HCT116 (cell line): Measurements from ENCODE around the gene STXBP5L. TPM values are rescaled to one million over a fixed set of nuclear protein-coding genes. Genes with fewer than 3 reads are reported as not detected.
"Not testable (repeated sequence)": the region's sequence is repeated elsewhere in the genome, so short reads cannot be mapped to it uniquely, and the experiment has no call there.

ENCODE experiments used
- ATAC-seq: fragments of 200-7000 bp; cut with Tn5 transposase; 2 replicates; pipeline ENCODE4 v1.9.1; 2020; ENCODE audit warnings: mild to moderate bottlenecking, moderate library complexity
- BruUV-seq: library from RNA; stranded (reverse); fragments of 400-500 nt; replicated peaks from 2 replicates; lab custom pipeline; 2021; lab: Mats Ljungman, UMichigan
- CTCF ChIA-PET: fragments of 300-600 bp; sonication (Branson Sonifier 250); formaldehyde crosslinking; loops from one replicate; lab custom pipeline; 2021; ENCODE audit warnings: antibody characterized with exemption; lab: Charles Lee
- POLR2A ChIA-PET: fragments of 300-600, 350-600 bp; sonication (Branson Sonifier 250); formaldehyde crosslinking; loops from one replicate; lab custom pipeline; 2021; ENCODE audit warnings: antibody characterized with exemption; lab: Charles Lee
- RAD21 ChIA-PET, 2 experiments: fragments of 300-600 bp; sonication (Branson Sonifier 250); formaldehyde crosslinking; loops; one replicate each; lab custom pipeline; 2023; ENCODE audit warnings: low total read pairs in 2 of 2; ENCODE audit not compliant: uncharacterized antibody in 2 of 2, unreplicated experiment in 2 of 2, low non-redundant PET in 1 of 2; lab: Charles Lee
- DNase-seq: peaks from one replicate; pipeline ENCODE4 v3.0.0-alpha.2; 2010; ENCODE audit warnings: low read depth, low spot score
- H2AFZ ChIP-seq: fragments of 200-600 bp; shearing (Covaris generic), sonication (generic); 2 replicates; pipeline ENCODE4 v1.6.1; 2017; ENCODE audit warnings: low read depth, mixed run types, mixed read lengths, antibody characterized with exemption, low read length; ENCODE audit not compliant: poor library complexity, severe bottlenecking
- H3K27ac ChIP-seq: 2 replicates; pipeline ENCODE4 v1.5.1; 2012; ENCODE audit warnings: low read depth, low read length
- H3K27me3 ChIP-seq: fragments of 200-600 bp; sonication (generic); 2 replicates; pipeline ENCODE4 v1.6.1; 2016; ENCODE audit warnings: mixed run types, low read length, mixed read lengths; ENCODE audit not compliant: insufficient read depth
- H3K36me3 ChIP-seq, 2 experiments: fragments of 200-500 bp in 1 of 2; fragments of 200-600 bp in 1 of 2; sonication (Bioruptor generic) in 1 of 2; sonication (generic) in 1 of 2; 2 replicates each; pipeline versions ENCODE4 v1.5.1 to v1.6.1; 2014 to 2016; ENCODE audit warnings: low read length in 2 of 2, inconsistent platforms in 1 of 2, mixed read lengths in 1 of 2, mixed run types in 1 of 2; ENCODE audit not compliant: insufficient read depth in 2 of 2, control insufficient read depth in 1 of 2
- H3K4me1 ChIP-seq, 2 experiments: fragments of 200-600 bp in 1 of 2; sonication (generic) in 1 of 2; 2 replicates each; pipeline versions ENCODE4 v1.5.1 to v1.6.1; 2012 to 2017; ENCODE audit warnings: low read length in 2 of 2, inconsistent platforms in 1 of 2, mild to moderate bottlenecking in 1 of 2, mixed read lengths in 1 of 2, mixed run types in 1 of 2, moderate library complexity in 1 of 2; ENCODE audit not compliant: insufficient read depth in 2 of 2, control insufficient read depth in 1 of 2
- H3K4me2 ChIP-seq: fragments of 200-600 bp; sonication (generic); 2 replicates; pipeline ENCODE4 v1.6.1; 2017; ENCODE audit warnings: mixed run types, low read length, mixed read lengths
- H3K4me3 ChIP-seq, 2 experiments: fragments of 200-600 bp in 1 of 2; sonication (generic) in 1 of 2; replicated peaks in 1 of 2; 2 replicates each; pipeline ENCODE4 v1.5.1; 2011 to 2016; ENCODE audit warnings: low read length in 2 of 2, control low read depth in 1 of 2, low read depth in 1 of 2, mild to moderate bottlenecking in 1 of 2, mixed read lengths in 1 of 2, mixed run types in 1 of 2
- H3K79me2 ChIP-seq: fragments of 200-600 bp; sonication (generic); 2 replicates; pipeline ENCODE4 v1.6.1; 2017; ENCODE audit warnings: mild to moderate bottlenecking, mixed run types, low read length, moderate library complexity, mixed read lengths; ENCODE audit not compliant: insufficient read depth
- H3K9ac ChIP-seq: fragments of 200-600 bp; sonication (generic); 2 replicates; pipeline ENCODE4 v1.6.1; 2016; ENCODE audit warnings: low read length, mixed read lengths
- H3K9me2 ChIP-seq: fragments of 200-600 bp; sonication (generic), shearing (Covaris generic); 2 replicates; pipeline ENCODE4 v1.6.1; 2017; ENCODE audit warnings: mixed run types, mild to moderate bottlenecking, moderate library complexity; ENCODE audit not compliant: insufficient read depth
- H3K9me3 ChIP-seq, 2 experiments: fragments of 200-500 bp in 1 of 2; fragments of 200-600 bp in 1 of 2; sonication (Bioruptor generic) in 1 of 2; sonication (generic) in 1 of 2; 2 replicates each; pipeline ENCODE4 v1.6.1; 2014 to 2017; ENCODE audit warnings: low read length in 2 of 2, mixed read lengths in 2 of 2, inconsistent platforms in 1 of 2, low read depth in 1 of 2, mild to moderate bottlenecking in 1 of 2, mixed run types in 1 of 2, moderate library complexity in 1 of 2; ENCODE audit not compliant: control insufficient read depth in 1 of 2, insufficient read depth in 1 of 2
- H4K20me1 ChIP-seq: fragments of 200-600 bp; sonication (generic), shearing (Covaris generic); 2 replicates; pipeline ENCODE4 v1.6.1; 2017; ENCODE audit warnings: mixed run types, mild to moderate bottlenecking, moderate library complexity; ENCODE audit not compliant: insufficient read depth
- ATF3 ChIP-seq: IDR thresholded peaks from 2 replicates; pipeline ENCODE4 v1.6.1; 2012
- CEBPB ChIP-seq: IDR thresholded peaks from 2 replicates; pipeline ENCODE4 v1.6.1; 2012; ENCODE audit warnings: low read depth
- FOSL1 ChIP-seq: IDR thresholded peaks from 2 replicates; pipeline ENCODE4 v1.6.1; 2012; ENCODE audit warnings: low read depth
- JUND ChIP-seq: IDR thresholded peaks from 2 replicates; pipeline ENCODE4 v1.6.1; 2012
- RAD21 ChIP-seq: IDR thresholded peaks from 2 replicates; pipeline ENCODE4 v1.6.1; 2012; ENCODE audit warnings: low read depth, mild to moderate bottlenecking
- SP1 ChIP-seq: IDR thresholded peaks from 2 replicates; pipeline ENCODE4 v1.6.1; 2012; ENCODE audit warnings: low read depth
- TCF7L2 ChIP-seq: IDR thresholded peaks from 2 replicates; pipeline ENCODE4 v1.7.0; 2011; ENCODE audit warnings: borderline replicate concordance, inconsistent platforms; ENCODE audit not compliant: insufficient read depth, insufficient read length; ENCODE audit errors: extremely low read depth
- intact Hi-C: fragments of 100-400 bp; cut with micrococcal nuclease; formaldehyde crosslinking; loops from 2 replicates; pipeline ENCODE4 v1.10.0; 2022
- total RNA-seq: library from RNA; stranded (reverse); gene quantifications from one replicate; pipeline ENCODE4 v1.2.1, GENCODE V29; 2021; ENCODE audit not compliant: unreplicated experiment

Gene STXBP5L
- total RNA-seq, 1 experiment from 2014 or later = not detected

GRCh38 chr3:120894316-120895057 lies 13.5 kb upstream of the STXBP5L start:
- Histone ChIP-seq H3K27ac (no peak overlapping the region), H3K9me2 (no peaks in the 10 kb centered on the region), H4K20me1 (no peaks in the 10 kb centered on the region), H3K79me2 (no peaks in the 10 kb centered on the region), H3K27me3 (no peaks in the 10 kb centered on the region), H2AFZ (peak overlapping the region; percentile 81), H3K4me2 (peak overlapping the region; percentile 45), H3K4me1 (peaks cover 0 to 11% of the 10 kb centered on the region in 2 experiments; a peak in 3 of 4 replicates), H3K4me3 (no peak overlapping the region), H3K36me3 (no peaks in the 10 kb centered on the region), H3K9me3 (no peaks in the 10 kb centered on the region), H3K9ac (no peak overlapping the region)
- BruUV-seq = no TSS peak
- intact Hi-C loops = no loop called here
- ChIA-PET RAD21 (no interaction called here), POLR2A (interaction anchor here (0.5 kb wide), 1 partner anchor 1526 kb away, joined by 3 read pairs; no protein-coding TSS in a partner anchor), CTCF (no interaction called here)
- DNase-seq = peak; percentile 19
- peak; percentile 50 for ATAC-seq
- no peak for TF ChIP-seq FOSL1
- peak; percentile 16; the same call in 1 of the 2 replicates for TF ChIP-seq SP1
- peak; percentile 16 for TF ChIP-seq TCF7L2
- peak; percentile 16; the same call in 1 of the 2 replicates for TF ChIP-seq JUND
- no peak for TF ChIP-seq ATF3
- 0 out of 2 replicates have a peak, but pooled peaks have one; percentile 22 for TF ChIP-seq CEBPB
- 0 out of 2 replicates have a peak, but pooled peaks have one; percentile 2 for TF ChIP-seq RAD21

GRCh38 chr3:120901716-120902115 lies 6.3 kb upstream of the STXBP5L start:
- H3K36me3 ChIP-seq, H3K4me3 ChIP-seq, H3K9ac ChIP-seq, H4K20me1 ChIP-seq, CTCF ChIA-PET, H3K27me3 ChIP-seq, H3K9me2 ChIP-seq, ATAC-seq, POLR2A ChIA-PET, H3K4me2 ChIP-seq, H2AFZ ChIP-seq, H3K9me3 ChIP-seq, RAD21 ChIA-PET, H3K27ac ChIP-seq, BruUV-seq, H3K79me2 ChIP-seq, DNase-seq, intact Hi-C loops, H3K4me1 ChIP-seq: not testable (repeated sequence)
